HL-60 (cell line): Measurements from ENCODE around the gene LYPD8.
"Not testable (repeated sequence)": the region's sequence is repeated elsewhere in the genome, so short reads cannot be mapped to it uniquely, and the experiment has no call there.

Experiments used
- DNase-seq, 2 experiments: peaks; one replicate each; pipeline ENCODE4 v3.0.0-alpha.2; 2010 to 2020; ENCODE audit warnings: low read depth in 1 of 2, low spot score in 1 of 2
- H3K27ac ChIP-seq: fragments of 250-450 bp; sonication (Bioruptor Pico); replicated peaks from 2 replicates; pipeline ENCODE4 v1.5.1; 2020; ENCODE audit warnings: mild to moderate bottlenecking, moderate library complexity
- H3K27me3 ChIP-seq: fragments of 250-450 bp; sonication (Bioruptor Pico); 2 replicates; pipeline ENCODE4 v1.5.1; 2021; ENCODE audit warnings: mild to moderate bottlenecking, moderate library complexity; ENCODE audit not compliant: insufficient read depth, poor library complexity, severe bottlenecking
- H3K4me3 ChIP-seq: replicated peaks from 2 replicates; pipeline ENCODE4 v1.5.1; 2011; ENCODE audit warnings: mild to moderate bottlenecking, control low read depth, low read length; ENCODE audit not compliant: insufficient read depth
- GABPA ChIP-seq: IDR thresholded peaks from 2 replicates; pipeline ENCODE4 v1.6.1; 2012; ENCODE audit warnings: low read depth
- POLR2AphosphoS5 ChIP-seq: IDR thresholded peaks from 2 replicates; pipeline ENCODE4 v1.6.1; 2012; ENCODE audit warnings: low read depth
- SPI1 ChIP-seq: IDR thresholded peaks from 2 replicates; pipeline ENCODE4 v1.6.1; 2012; ENCODE audit warnings: low read depth, mild to moderate bottlenecking, borderline replicate concordance
- long read RNA-seq: library from polyadenylated mRNA; unstranded; transcript quantifications from one replicate; pipeline ENCODE4 v2.0.0, GENCODE V29; 2020
- TF ChIP-seq, protein P1 (sequence below): IDR thresholded peaks from 2 replicates; pipeline ENCODE4 v1.6.1; 2012; ENCODE audit warnings: low read depth; ENCODE audit not compliant: insufficient replicate concordance
- TF ChIP-seq, protein P2 (sequence below): IDR thresholded peaks from one replicate; pipeline ENCODE4 v1.5.1; 2011; ENCODE audit warnings: low read length, control low read depth, inconsistent platforms; ENCODE audit not compliant: insufficient read depth

Gene LYPD8, protein sequence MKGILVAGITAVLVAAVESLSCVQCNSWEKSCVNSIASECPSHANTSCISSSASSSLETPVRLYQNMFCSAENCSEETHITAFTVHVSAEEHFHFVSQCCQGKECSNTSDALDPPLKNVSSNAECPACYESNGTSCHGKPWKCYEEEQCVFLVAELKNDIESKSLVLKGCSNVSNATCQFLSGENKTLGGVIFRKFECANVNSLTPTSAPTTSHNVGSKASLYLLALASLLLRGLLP
- long read RNA-seq: 0 reads

DNA sequence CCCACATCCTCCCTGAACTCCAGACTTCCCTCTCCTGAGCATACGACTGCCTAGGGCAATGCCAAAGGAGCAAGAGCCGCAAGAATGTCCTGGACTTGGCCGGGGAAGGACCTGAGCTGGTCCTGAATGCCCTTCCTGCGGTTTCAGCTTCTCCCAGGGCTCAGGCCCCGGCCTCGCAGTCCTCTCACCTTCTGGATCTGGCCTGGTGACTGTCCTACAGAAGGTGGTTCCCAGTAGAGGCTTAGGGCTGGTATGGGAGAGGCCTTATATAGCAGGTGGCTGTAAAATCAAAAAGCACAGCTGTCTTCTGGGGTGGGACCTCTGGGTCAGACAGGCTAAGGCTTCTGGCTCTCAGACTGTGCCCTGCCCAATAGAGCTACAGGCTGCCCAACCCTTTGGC, at the start of gene LYPD8:
LYPD8 (minus strand) TSS at position 243 of the 400 bp plus-strand sequence. CDS start 4,678 bp downstream, outside the sequence.
- Histone ChIP-seq H3K4me3 (no peak within 1 kb of the TSS), H3K27ac (no peak within 1 kb of the TSS), H3K27me3 (no peaks in the 10 kb centered on the region)
- no peak for DNase-seq
- TF ChIP-seq POLR2AphosphoS5 (peak; percentile 35; the same call in 1 of the 2 replicates), GABPA (no peak)

DNA sequence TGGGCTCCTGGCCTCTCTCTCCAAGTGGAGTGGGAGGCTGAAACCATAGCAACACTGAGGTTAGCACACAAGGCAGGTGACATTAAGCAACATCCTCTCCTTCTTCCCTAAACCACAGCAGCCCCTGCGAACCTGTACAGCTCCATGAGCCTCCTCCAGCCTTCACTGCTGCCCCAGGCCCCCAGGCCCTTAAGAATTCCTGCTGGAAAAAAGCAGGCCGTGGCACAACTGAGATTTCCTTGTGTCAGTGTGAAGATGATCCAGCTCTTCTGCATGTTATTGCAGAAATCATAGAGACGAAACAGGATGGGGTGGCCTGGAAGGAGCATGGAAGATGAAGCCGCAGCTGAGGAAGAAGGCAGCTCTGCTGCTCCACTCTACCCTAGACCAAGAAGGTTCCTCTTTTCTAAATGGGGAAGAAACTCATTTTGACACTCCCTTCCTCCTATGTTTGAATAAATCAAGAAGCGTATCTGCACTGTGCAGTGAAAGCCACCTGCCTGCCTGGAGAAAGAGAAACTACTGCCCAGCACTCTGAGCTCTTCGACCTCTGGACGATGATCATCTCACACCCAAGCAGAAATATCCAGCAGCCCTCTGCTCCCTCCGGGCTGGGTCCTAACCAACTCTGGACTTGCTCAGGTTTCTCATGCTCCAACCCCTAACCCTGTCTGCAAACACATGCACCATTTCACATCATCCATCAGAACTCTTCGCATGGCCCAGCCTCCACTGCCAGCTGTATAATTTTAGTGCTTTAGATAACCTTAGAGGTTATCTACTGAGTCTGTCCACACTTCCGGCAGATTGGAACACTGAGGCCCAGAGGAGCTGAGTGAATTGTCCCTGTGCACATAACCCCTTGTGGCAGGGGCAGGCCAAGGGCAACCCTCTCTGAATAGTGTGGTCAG, 49.5 kb upstream of the LYPD8 start:
- Histone ChIP-seq H3K27ac (peak overlapping the region; percentile 88), H3K4me3 (0 out of 2 replicates have a peak overlapping the region, but pooled peaks have one; percentile 3), H3K27me3 (no peaks in the 10 kb centered on the region)
- TF ChIP-seq, protein P1, sequence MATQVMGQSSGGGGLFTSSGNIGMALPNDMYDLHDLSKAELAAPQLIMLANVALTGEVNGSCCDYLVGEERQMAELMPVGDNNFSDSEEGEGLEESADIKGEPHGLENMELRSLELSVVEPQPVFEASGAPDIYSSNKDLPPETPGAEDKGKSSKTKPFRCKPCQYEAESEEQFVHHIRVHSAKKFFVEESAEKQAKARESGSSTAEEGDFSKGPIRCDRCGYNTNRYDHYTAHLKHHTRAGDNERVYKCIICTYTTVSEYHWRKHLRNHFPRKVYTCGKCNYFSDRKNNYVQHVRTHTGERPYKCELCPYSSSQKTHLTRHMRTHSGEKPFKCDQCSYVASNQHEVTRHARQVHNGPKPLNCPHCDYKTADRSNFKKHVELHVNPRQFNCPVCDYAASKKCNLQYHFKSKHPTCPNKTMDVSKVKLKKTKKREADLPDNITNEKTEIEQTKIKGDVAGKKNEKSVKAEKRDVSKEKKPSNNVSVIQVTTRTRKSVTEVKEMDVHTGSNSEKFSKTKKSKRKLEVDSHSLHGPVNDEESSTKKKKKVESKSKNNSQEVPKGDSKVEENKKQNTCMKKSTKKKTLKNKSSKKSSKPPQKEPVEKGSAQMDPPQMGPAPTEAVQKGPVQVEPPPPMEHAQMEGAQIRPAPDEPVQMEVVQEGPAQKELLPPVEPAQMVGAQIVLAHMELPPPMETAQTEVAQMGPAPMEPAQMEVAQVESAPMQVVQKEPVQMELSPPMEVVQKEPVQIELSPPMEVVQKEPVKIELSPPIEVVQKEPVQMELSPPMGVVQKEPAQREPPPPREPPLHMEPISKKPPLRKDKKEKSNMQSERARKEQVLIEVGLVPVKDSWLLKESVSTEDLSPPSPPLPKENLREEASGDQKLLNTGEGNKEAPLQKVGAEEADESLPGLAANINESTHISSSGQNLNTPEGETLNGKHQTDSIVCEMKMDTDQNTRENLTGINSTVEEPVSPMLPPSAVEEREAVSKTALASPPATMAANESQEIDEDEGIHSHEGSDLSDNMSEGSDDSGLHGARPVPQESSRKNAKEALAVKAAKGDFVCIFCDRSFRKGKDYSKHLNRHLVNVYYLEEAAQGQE: no peak
- TF ChIP-seq, protein P2, sequence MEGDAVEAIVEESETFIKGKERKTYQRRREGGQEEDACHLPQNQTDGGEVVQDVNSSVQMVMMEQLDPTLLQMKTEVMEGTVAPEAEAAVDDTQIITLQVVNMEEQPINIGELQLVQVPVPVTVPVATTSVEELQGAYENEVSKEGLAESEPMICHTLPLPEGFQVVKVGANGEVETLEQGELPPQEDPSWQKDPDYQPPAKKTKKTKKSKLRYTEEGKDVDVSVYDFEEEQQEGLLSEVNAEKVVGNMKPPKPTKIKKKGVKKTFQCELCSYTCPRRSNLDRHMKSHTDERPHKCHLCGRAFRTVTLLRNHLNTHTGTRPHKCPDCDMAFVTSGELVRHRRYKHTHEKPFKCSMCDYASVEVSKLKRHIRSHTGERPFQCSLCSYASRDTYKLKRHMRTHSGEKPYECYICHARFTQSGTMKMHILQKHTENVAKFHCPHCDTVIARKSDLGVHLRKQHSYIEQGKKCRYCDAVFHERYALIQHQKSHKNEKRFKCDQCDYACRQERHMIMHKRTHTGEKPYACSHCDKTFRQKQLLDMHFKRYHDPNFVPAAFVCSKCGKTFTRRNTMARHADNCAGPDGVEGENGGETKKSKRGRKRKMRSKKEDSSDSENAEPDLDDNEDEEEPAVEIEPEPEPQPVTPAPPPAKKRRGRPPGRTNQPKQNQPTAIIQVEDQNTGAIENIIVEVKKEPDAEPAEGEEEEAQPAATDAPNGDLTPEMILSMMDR: no peak
- TF ChIP-seq SPI1 (peak; percentile 73; the same call in 1 of the 2 replicates), GABPA (no peak), POLR2AphosphoS5 (peak; percentile 53; the same call in 1 of the 2 replicates)
- DNase-seq: peak in 1 of 2 experiments; percentile 90

DNA sequence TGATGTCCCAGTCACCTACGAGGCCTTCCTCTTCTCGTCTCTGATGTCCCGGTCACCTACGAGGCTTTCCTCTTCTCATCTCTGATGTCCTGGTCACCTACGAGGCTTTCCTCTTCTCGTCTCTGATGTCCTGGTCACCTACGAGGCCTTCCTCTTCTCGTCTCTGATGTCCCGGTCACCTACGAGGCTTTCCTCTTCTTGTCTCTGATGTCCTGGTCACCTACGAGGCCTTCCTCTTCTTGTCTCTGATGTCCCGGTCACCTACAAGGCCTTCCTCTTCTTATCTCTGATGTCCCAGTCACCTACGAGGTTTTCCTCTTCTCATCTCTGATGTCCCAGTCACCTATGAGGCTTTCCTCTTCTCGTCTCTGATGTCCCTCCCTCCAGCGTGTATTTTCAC, 47.9 kb upstream of the LYPD8 start:
- H3K4me3 ChIP-seq, H3K27me3 ChIP-seq, DNase-seq: not testable (repeated sequence)
- peak overlapping the region; percentile 88 for H3K27ac ChIP-seq

DNA sequence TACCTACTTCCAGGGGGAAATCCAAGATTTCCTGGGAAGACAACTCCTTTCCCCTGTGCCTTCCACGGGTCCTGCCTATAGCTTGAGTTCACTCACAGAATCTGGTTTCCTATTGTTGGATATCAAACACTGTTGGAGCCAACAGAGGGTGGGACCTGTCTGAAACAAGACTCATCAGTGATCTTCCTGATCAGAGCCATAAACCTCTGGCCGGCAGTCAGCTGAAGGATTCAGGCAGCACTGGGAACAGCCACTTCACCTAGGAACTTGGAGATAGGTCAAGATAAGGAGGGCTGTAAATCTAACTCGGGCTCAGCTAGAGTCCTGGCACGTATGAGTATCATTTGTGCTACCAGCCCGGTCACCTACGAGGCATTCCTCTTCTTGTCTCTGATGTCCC, 46.9 kb upstream of the LYPD8 start:
- no peak for TF ChIP-seq GABPA
- TF ChIP-seq SPI1: no peak
- no peak for TF ChIP-seq POLR2AphosphoS5
- TF ChIP-seq, protein P2: no peak
- TF ChIP-seq, protein P1: no peak
- Histone ChIP-seq H3K4me3 (no peak overlapping the region), H3K27me3 (no peaks in the 10 kb centered on the region), H3K27ac (no peak overlapping the region)
- no peak for DNase-seq
